NCI-H69 (cell line): ENCODE data around the gene DENND4B.
"Not testable (repeated sequence)": the region's sequence is repeated elsewhere in the genome, so short reads cannot be mapped to it uniquely, and the experiment has no call there.

Experiments used
- DNase-seq: peaks from one replicate; lab custom pipeline; 2025; lab: John Stamatoyannopoulos, UW

DENND4B gene

DNA sequence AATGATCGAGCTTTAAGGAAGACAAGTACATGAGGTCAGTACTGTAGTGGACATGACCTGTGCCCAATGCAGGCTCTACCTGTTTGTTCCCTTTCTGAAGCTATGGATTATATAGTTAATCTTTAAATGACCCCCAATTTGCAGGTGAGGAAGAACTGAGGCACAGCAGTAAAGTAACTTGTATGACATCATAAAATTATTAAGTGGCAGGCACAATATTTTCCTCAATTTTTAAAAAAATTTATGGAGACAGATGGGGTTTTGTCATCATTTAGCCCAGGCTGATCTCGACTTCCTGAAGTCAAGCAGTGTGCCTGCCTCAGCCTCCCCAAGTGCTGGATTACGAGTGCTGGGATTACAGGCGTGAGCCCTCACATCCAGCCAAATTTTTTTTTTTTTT, 20.1 kb downstream of the DENND4B start:
- no peak for DNase-seq

DNA sequence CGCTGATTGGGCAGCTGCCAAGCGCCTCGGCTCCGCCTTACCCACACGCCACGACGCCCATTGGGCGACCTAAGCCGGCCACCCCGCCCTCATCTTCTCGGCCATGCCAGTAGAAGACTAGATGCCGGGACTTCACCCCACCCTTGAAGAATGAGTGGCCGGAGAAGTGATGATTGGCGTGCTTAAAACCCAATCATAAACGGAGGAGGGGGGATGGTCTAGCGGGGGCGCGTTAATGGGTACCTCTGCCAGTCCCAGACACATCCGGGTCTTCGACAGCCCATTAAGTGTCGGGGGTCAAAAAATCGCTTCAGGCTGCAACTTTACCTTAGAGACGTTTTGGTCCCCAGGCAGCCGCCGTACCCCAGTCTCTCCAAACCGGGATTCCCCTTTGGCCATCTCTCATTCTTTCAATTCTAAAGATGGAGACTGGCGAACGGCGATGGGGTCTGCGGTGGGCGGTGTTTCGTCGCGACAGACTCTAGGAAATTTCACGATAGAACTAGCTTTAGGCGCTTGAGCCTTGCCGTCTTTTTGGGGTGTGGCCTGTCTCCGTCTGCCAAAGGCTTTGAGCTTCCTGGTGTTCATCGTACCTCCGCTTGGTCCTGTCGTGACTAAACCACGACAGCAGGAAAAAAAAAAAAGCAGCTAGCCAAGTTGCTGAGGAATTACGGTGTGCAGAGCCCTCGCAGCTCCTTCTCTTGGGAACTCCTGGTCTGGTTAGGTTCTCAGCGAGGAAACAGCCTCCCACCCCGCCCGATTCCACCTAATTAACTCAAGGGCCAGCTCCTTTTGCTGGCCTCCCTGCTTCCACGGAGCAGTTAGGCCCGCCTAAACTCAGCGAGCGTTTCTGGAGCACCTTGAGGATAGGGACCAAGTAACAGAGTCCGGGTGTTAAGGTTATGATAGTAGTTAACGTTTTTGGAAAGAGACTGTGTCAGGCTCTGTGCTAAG, 23.3 kb downstream of the DENND4B start, which contains the start of gene GATAD2B:
Gene GATAD2B (minus strand): TSS at position 1 of the 954 bp plus-strand sequence. CDS start 94,625 bp downstream, outside the sequence.
- peak; percentile 100 for DNase-seq

DNA sequence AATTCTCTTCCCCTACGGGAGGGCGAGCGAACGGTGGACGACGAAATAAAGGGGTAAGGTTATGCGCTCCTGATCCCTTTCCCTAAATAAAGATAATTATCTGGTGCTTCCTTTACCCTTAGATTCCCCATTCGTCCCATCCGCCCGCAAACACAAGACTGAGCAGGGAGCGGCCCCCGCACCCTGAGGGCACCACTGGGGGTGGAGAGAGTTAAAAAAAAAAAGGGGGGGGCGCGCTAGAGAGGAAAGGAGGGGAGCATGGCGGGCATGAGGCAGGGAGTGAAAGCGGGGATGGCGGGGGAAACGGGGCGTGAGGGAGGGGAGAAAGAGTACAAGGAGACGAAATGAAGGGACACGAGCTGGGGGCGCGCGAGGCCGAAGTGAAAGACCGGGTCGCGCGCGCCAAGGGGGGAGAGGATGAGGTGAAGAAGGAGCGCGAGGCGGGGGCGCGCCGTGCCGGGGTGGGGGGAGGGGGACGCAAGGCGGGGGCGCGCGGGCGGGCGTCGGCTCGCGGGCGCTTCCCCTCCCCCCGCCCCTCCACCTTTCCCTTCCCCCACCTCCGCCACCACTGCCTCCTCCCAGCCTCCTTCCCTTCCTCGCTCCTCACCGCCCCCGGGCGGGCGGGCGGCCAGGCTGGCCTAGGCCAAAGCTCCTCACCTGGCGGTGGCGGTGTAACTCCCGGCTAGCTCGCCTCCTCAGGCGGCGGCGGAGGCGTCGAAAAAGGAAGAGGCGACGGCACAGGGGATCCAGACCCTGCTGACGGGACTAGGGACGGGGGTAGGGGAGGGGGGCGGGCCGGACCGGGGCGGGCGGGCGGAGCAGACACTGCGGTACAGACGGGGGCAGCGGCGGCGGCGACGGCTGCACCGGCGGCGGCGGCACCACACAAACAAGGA, 24.2 kb downstream of the DENND4B start:
- peak; percentile 95 for DNase-seq

DNA sequence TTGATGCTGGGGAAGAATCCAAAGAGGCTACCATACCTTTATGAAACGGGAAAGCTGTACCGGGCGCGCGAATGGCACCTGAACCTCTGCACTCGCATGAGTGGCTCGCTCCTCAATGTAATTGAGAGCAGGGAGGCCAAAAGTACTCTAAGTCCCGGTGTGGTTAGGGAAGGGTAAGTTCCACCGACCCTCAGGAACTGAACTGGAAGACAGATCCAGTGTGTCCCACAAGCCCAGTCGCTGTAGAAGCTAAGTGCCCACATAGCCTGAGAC, 24.8 kb downstream of the DENND4B start:
- peak; percentile 73 for DNase-seq

DNA sequence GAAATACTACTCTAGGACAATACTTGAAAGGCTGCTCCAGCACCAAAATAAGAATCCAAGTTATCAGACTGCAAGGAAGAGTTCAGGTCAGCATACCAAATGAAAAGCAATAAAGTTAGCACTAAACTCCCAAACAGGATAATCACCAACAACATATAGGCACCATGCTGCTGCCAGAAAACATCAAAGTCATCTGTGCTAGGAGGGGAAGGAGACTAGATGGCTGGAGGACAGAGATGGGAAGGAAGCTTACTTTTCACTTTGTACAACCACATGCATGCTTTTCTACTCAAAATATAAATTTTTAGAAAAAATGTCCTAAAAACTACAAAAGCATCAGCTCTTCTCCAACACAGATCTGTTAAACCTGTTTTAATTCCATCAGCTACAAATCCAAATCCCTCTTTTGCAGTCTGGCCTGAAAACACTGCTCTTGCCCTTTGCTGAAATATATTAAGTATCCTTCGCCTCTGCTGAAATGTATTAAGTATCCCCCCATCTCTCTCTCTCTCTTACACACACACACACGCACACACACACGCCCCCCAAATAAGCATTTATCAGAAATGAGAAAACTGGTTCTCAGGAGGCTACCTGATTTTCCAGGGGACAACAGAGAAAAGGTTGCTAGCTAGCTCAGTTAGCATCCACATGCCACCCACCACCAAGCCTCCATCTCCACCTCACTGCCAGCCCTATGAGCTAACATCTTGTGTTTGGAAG, 25.3 kb downstream of the DENND4B start:
- no peak for DNase-seq

DNA sequence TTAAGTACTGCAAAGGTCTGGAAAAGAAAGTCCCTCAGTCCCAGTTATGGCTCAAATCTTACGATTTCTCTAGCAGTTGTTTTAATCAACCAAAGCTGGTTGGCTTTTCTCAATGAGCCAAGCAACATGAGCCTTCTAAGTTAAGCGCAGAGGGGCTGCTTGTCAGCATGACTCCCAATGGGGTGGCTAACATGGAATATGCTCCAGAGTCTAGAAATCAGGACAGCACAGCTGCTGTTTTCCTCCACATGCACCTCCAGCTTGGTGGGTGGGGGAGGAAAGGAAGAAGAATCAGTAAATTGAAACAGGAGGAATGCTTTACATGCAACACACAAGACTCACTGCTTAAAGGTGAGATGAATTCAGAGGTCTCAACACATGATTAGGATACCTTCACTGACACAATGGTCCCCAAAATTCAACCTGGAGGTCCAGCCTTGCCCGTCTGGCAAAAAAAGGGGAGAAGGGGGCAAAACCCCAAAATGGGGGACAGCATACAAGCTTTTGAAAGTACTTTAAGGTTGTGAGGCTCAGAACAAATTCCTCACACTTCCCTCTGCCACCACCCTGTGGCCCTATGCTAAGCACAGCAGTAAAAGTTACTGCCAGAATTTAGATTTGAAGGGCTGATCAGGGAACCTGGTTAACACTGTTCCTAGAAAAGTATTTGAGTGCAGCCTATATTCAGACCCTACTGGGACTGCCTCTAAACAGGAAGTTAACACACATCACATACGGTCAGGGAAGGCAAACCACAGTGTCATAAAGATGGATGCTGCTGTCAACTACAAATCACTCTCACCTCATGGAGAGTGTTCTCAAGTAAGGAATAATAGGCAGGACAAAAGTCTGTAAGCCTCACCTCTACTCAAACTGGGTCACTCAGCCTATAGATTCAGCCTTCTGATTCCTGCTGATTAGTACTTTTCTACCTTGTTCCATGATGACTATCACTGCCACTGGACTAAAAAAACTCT, 26.4 kb downstream of the DENND4B start:
- DNase-seq = peak; percentile 49

DNA sequence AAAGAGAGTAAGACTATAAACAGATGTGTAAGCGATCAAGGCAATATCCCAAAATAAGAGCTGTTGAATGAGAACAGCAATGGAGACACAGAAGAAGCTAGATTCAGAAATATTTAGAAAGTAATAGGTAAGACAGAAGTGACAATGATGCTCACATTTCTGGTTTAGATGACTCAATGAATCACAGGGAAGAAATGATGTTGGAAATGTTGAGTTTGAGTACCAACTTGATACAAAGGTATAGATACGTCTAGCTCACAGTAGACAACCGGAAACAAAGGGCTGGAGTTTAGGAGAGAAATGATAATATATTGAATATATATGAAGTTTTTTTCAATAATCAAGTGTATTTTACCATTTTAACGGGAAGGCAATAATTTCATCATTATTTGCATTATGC, 30.2 kb downstream of the DENND4B start:
- DNase-seq = no peak

DNA sequence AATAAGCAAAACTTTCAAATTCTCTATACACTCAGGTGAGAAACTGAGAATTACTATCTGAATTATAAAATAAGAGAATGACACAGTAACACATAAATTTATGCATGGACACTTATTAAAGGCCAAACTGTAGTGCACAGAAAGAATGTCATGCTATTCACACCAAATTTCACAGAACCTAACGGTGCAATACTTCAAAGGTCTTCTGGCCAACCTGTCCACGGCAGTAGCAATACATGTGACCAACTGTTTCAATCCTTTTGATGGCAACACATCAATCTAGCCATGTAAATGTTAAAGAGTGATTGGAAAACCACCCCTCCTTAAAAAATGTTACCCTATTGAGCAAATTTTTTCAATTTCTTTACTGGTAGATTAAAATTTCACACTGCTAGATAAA, 34.2 kb downstream of the DENND4B start:
- no peak for DNase-seq

DNA sequence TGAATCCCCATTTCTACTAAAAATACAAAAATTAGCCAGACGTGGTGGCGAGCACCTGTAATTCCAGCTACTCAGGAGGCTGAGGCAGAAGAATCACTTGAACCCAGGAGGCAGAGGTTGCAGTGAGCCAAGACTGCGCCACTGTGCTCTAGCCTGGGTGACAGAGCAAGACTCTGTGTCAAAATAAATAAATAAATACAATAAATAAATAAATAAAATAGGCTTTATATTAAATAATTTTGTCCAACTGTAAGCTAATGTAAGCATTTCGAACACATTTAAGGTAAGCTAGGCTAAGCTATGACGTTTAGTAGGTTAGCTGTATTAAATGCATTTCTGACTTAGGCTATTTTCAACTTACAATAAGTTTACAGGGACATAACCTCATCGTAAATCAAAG, 36.0 kb downstream of the DENND4B start:
- DNase-seq = not testable (repeated sequence)

DNA sequence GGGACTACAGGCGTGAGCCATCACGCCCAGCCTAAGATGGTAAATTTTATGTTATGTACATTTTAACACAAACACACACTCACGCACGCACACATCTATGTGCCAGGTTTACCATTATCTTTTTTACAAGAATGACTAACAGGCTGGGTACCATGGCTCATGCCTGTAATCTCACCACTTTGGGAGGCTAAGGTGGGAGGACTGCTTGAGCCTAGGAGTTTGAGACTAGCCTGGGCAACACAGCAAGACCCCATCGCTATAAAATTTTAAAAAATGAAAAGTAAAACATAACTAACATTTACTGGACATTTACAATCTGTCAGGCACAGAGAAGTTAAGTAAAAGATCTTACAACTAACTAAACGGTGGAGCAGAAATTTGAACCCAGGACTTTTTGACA, 38.4 kb downstream of the DENND4B start:
- DNase-seq = no peak

DNA sequence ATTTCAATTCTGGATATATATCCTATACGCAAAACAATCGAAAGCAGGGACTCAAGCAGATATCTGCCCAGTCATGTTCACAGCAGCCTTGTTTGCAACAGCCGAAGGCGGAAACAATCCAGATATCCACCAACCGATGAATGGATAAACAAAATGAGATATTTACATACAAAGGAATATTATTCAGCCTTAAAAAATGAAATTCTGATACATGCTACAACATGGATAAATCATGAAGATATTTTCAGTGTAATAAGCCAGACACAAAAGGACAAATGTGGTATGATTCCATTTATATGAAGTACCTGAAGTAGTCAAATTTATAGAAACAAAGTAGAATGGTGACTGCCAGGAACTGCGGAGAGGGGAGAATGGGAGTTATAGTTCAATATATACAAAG, 39.4 kb downstream of the DENND4B start:
- no peak for DNase-seq

DNA sequence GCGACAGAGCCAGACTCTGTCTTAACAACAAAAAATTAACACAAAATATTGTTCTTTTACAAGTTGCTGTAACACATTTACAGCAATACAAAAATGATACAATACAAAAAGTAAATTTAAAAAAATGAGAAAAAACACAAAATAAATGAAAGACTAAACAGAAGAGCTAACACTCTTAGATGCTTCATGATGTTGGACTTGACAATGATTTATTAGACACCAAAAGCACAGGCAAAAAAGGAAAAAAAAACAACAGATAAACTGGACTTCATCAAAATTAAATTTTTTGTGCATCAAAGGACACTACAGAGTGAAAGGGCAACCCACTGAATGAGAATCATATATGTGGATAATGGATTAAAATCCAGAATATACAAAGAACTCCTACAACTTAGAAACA, 40.1 kb downstream of the DENND4B start:
- no peak for DNase-seq

DNA sequence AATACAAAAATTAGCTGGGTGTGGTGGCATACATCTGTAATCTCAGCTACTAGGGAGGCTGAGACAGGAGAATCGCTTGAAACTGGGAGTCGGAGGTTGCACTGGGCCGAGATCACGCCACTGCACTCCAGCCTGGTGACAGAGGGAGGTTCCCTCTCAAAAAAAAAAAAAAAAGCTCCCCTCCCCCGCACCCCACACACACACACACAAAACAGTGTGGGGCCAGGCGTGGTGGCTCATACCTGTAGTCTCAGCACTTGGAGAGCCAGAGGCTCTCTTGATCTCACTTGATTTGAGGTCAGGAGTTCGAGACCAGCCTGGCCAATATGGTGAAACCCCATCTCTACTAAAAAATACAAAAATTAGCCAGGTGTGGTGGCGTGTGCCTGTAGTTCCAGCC, 40.6 kb downstream of the DENND4B start:
- DNase-seq = not testable (repeated sequence)

DNA sequence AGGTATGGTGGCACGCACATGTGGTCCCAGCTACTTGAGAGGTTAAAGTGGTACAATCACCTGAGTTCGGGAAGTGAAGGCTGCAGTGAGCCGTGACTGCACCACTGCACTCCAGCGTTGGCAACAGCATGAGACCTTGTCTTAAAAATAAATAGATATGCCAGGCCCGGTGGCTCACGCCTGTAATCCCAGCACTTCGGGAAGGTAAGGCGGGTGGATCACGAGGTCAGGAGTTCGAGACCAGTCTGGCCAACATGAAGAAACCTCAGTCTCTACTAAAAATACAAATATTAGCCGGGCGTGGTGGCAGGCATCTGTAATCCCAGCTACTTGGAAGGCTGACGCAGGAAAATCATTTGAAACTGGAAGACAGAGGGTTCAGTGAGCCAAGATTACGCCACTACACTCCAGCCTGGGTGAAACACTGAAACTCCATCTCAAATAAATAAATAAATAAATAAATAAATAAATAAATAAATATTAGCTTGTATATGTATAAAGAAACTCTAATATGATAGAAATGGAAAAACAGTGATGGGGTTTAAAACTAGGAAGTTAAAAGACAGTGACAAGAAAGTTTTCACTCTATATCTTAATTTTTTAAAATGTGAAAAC, 42.6 kb downstream of the DENND4B start:
- no peak for DNase-seq

DNA sequence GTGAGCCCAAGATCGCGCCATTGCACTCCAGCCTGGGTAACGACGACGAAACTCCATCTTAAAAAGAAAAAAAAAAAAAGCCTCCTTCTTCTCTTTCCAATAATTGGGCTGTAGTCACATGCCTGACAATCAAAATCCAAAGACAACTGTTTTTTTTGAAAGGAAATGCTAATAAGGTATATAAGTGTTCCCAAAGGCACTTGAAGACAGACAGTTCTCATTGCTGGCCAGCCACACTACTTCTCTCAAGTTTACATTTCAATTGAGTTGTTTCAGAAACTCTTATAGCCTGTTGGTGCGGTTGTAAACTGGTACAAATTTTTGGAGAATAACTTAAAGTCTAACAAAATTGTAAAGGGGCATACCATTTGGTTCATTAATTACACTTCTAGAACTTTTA, 47.0 kb downstream of the DENND4B start:
- DNase-seq = no peak

DNA sequence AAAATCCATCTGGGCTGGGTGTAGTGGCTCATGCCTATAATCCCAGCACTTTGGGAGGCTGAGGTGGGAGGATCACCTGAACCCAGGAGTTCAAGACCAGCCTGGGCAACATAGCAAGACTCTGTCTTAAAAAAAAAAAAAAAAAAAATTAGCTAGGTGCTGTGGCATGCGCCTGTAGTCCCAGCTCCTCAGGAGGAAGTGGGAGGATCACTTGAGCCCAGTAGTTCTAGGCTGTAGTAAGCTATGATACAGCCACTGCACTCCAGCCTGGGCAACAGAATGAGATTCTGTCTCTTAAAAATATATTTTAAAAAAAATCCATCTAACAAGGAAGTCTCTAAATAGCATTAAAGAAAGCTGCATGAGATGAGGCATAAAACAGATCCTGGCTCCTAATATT, 50.7 kb downstream of the DENND4B start:
- DNase-seq = not testable (repeated sequence)

DNA sequence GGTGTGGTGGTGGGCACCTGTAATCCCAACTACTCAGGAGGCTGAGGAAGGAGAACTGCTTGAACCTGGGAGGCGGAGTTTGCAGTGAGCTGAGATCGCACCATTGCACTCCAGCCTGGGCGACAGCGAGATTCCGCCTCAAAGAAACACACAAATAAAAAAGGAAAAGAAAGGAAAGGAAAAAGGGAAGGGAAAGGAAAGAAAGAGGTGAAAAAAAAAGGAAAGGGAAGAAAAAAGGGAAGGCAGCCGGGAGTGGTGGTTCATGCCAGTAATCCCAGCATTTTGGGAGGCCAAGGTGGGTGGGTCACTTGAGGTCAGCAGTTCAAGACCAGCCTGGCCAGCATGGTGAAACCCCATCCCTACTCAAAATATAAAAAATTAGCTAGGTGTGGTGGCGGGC, 55.5 kb downstream of the DENND4B start:
- DNase-seq = not testable (repeated sequence)

DNA sequence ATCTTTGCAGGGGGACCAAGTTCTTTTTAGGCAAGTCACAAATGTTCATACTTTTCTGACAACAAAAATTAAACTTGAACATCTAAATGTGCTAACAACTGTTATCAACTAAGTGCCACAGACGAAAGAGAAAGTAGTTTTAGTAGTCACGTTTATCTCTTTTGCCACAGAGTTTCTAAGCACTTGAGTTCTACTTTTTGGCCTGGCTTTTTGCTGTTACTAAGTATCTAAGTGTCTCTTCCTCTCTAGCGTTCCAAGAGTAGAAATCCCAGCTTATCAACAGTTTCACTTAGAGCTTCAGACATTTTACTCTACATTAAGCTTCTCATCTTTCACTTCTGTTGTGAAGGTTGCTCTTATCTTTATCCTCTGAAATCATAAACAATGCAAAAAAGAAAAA, 58.0 kb downstream of the DENND4B start:
- no peak for DNase-seq

DNA sequence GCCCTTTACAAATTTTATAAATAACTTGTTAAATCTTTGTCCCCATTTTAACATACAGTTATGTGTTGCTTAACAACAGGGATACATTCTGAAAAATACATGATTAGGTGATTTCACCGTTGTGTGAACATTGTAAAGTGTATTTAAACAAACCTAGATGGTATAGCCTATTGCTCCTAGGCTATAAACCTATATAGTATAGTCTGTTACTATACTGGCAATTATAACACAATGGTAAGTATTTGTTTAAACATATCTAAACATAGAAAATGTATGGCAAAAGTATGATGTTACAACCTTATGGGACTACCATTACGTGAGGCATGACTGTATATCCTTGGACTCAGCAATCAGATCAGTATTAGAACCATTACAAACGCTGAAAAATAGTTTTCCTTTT, 60.4 kb downstream of the DENND4B start:
- peak; percentile 17 for DNase-seq

DNA sequence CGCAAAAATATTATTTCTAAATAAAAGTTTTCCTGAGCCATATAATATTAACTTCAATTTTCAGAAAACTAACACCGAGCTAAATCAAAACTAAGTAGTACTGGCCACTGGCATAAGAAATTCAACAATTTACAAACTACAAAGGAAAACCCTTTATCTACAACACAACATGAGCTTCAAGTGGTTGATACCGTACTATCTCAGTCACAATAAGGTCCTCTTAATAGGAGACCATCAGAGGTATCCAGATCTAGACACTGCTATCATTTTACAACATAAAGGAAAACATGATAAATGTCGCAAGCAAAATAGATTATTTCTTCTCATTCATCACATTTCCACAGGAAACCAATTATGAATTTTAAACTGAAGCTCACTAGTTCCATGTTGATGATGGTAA, 63.3 kb downstream of the DENND4B start:
- no peak for DNase-seq
